Adrenal gland (tissue), 5 donors: Measurements from ENCODE around the gene KAT7.

Source experiments
- POLR2A ChIP-seq, 2 donors: fragments of 450-650 bp; IDR thresholded peaks; one replicate each; pipeline ENCODE4 v1.6.1; 2017; ENCODE audit warnings: antibody characterized with exemption in 2 of 2, mild to moderate bottlenecking in 2 of 2, moderate library complexity in 1 of 2
- TF ChIP-seq, protein P1 (sequence below), 6 experiments: fragments of 450-650 bp in 4 of 6; fragments of 200-600 bp in 2 of 6; sonication (generic) in 1 of 6; IDR thresholded peaks; 1 replicate in 5 of 6; 2 replicates in 1 of 6; pipeline versions ENCODE4 v1.5.1 to v1.8.0; 2016 to 2021; ENCODE audit warnings: antibody characterized with exemption in 6 of 6, mild to moderate bottlenecking in 2 of 6, moderate library complexity in 1 of 6
- donor health status: DM: no; HTN: no; CAD: no.

DNA sequence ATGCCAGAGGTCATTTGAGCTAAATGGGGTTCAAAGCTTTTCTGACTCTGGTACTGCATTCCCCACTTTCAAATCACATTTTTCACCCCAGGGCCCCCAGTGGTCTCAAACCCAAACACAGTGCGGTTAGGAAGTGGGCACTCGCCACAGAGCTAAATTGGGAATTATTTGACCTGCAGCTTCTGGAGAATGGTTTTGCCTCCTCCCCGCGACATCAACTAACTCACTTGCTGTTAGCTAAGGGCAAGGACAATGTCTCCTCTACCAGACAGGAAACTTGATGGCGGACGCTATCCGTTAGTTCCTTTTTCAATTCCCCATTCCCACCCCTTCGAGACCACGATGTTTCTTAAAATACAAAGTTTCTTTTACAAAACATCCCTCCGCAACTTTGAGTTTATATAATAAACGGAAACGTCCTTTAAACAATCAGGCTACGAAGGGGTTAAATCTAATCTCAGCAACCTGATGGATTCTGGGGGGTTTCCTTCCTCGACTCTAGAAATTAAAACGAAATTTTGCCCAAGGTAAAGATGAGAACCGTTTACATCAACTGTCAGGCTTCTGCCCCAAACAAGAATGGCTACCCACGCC is 500 bp upstream of the KAT7 start:
- TF ChIP-seq, protein P1, sequence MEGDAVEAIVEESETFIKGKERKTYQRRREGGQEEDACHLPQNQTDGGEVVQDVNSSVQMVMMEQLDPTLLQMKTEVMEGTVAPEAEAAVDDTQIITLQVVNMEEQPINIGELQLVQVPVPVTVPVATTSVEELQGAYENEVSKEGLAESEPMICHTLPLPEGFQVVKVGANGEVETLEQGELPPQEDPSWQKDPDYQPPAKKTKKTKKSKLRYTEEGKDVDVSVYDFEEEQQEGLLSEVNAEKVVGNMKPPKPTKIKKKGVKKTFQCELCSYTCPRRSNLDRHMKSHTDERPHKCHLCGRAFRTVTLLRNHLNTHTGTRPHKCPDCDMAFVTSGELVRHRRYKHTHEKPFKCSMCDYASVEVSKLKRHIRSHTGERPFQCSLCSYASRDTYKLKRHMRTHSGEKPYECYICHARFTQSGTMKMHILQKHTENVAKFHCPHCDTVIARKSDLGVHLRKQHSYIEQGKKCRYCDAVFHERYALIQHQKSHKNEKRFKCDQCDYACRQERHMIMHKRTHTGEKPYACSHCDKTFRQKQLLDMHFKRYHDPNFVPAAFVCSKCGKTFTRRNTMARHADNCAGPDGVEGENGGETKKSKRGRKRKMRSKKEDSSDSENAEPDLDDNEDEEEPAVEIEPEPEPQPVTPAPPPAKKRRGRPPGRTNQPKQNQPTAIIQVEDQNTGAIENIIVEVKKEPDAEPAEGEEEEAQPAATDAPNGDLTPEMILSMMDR (IDR thresholded peaks at IDR 0.05), result no peak
- TF ChIP-seq POLR2A (IDR thresholded peaks at IDR 0.05), result no peak
